Epithelial cell of proximal tubule (primary cell): ENCODE data around the gene RIPK4. TPM values are rescaled to one million over a fixed set of nuclear protein-coding genes. Genes with fewer than 3 reads are reported as not detected.
"Not testable (repeated sequence)": the region's sequence is repeated elsewhere in the genome, so short reads cannot be mapped to it uniquely, and the experiment has no call there.

ENCODE experiments used
- DNase-seq: peaks from one replicate; pipeline ENCODE4 v3.0.0-alpha.2; 2011; ENCODE audit warnings: low read depth
- H3K4me3 ChIP-seq: 2 replicates; pipeline ENCODE4 v1.5.1; 2011; ENCODE audit warnings: low read depth, mild to moderate bottlenecking, low read length
- CTCF ChIP-seq: conservative IDR thresholded peaks from 2 replicates; pipeline ENCODE4 v1.5.1; 2012; ENCODE audit warnings: low read depth, mild to moderate bottlenecking, low read length
- total RNA-seq: library from RNA; depleted of rRNA; stranded (reverse); fragments of >200 nt; gene quantifications from 2 replicates; pipeline ENCODE4 v1.2.3, GENCODE V29; 2015

The RIPK4 gene
- total RNA-seq, 1 donor from 2014 or later = 20.2 TPM

DNA sequence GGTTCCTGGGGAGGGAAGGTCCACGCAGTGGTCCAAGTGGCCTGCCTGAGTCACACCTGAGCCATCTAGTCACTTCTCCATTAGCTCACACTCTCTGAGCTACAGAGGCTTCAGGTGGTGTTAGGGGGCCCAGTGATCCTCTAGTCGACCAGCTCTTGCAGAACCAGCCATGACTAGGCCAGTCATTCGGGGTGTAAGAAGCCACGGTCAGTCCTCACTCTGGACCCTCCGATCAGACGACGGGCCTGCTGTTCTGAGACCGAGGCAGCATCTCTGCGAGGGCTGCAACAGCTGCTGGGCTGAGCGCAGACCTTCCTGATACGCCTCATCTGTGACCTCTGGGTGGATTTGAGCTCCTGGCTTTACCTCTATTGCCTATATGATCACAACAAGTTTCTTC is 68.8 kb downstream of the RIPK4 start:
- no peak for TF ChIP-seq CTCF
- no peak for DNase-seq
- H3K4me3 ChIP-seq = no peak overlapping the region

GRCh38 chr21:41695513-41695912 is 71.3 kb downstream of the RIPK4 start:
- DNase-seq = no peak
- H3K4me3 ChIP-seq = no peak overlapping the region
- no peak for TF ChIP-seq CTCF

GRCh38 chr21:41694042-41694441 is 72.8 kb downstream of the RIPK4 start:
- DNase-seq, H3K4me3 ChIP-seq: not testable (repeated sequence)

- DNase-seq = no peak
- TF ChIP-seq CTCF = no peak
- no peak overlapping the region for H3K4me3 ChIP-seq
Measured at GRCh38 chr21:41692185-41692565, 74.7 kb downstream of the RIPK4 start.

- TF ChIP-seq CTCF = no peak
- H3K4me3 ChIP-seq = no peak overlapping the region
- DNase-seq = no peak
Measured at GRCh38 chr21:41691205-41692184, 75.4 kb downstream of the RIPK4 start.

Other genes starting within 250 kb of the RIPK4 start
- gene PRDM15, start 112.3 kb upstream of the RIPK4 start, total RNA-seq = 4.6 and 4.9 TPM in 2 replicates
- 7.1 and 7.6 TPM in 2 replicates for gene C2CD2, start 187.0 kb upstream of the RIPK4 start, total RNA-seq
- 4.9 and 6.3 TPM in 2 replicates for gene ZBTB21, start 243.3 kb upstream of the RIPK4 start, total RNA-seq